Mucosa of gallbladder (tissue), 1 donor: ENCODE results near the gene TNNC1. TPM values are rescaled to one million over a fixed set of nuclear protein-coding genes. Genes with fewer than 3 reads are reported as not detected.

Experiments
- DNase-seq: peaks from one replicate; pipeline ENCODE4 v3.0.0-alpha.2; 2020; ENCODE audit warnings: low spot score
- total RNA-seq: library from RNA; stranded (reverse); gene quantifications from one replicate; pipeline ENCODE4 v1.2.1, GENCODE V29; 2021
- donor health status: DM: no; HTN: no; CAD: no.

The TNNC1 gene
- total RNA-seq, 1 donor from 2014 or later: 0.81 TPM

DNA sequence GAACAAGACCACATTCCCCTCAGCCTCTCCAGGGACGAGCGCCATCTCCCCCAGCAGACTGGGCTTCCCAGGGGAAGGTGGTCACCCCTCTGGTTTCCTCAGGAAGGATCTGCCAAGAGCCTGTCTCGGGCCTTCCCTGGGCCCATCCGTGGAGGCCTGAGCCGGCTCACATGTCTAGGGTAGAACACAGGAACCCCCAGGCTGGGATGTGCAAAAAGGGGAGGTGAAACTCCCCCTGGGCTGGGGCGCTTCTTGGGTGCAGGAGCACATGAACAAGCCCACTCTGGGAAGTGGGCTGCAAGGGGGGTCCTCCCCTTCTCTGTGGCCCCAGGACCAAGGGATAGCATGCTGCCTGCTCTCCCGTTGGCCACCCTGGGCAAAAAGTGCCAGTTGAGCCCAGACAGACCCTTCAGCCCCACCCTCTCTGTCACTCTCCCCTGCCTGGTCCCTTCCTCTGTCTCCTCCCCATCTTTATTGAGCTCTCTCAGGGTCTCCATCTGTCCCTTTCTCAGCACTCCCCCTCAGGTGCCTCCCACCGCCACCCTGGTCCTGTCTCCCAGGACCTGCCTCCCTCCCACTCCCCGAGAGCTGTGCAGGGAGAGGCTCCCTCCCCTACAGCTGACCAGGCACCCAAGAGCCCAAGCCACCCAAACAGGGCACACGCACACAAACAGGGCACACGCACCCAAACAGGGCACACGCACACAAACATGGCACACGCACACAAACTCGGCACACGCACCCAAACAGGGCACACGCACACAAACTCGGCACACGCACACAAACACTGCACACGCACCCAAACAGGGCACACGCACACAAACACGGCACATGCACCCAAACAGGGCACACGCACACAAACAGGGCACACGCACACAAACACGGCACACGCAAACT lies 9.8 kb downstream of the TNNC1 start:
- no peak for DNase-seq

DNA sequence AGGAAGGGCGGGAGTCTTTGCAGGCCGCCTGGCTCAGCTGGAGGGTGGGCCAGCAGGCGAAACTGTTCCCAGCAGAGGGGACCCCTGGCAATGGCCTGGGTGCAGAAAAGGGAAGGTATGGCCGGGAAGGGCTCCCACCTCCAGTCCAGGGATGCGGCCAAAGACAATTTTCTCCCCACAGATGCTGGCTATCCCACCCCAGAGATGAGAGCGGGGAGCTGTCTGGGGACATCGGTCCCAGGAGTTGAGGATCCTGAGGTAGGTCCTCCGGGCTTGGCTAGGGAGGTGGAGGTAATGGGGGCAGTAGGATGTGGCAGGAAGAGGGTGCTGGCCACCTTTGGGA lies 10.6 kb downstream of the TNNC1 start:
- no peak for DNase-seq

GRCh38 chr3:52442409-52443267 lies 11.2 kb downstream of the TNNC1 start:
- DNase-seq: no peak

- DNase-seq: no peak
These were observed 12.0 kb downstream of the TNNC1 start for GRCh38 chr3:52441772-52442332.

- no peak for DNase-seq
These were observed 12.6 kb downstream of the TNNC1 start for GRCh38 chr3:52441091-52441771.

DNA sequence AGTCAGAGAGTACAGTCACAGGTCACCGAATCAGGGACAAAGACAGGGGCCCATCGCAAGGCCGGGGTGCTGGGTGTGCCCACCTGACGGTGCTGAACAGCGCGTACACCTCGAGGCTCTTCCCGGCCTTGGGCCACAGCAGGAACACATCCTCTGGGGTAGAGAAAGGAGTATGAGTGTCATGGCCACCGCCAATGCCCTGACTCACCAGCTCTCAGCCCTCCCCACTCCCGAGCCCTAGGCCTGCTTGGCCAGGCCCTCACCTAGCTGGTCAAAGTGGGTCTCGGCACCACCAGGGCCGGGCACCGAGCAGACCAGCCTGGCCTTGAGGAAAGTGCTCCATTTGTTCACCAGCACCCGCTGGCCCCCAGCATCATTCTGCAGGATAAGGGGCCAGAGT lies 13.2 kb downstream of the TNNC1 start:
- no peak for DNase-seq

DNA sequence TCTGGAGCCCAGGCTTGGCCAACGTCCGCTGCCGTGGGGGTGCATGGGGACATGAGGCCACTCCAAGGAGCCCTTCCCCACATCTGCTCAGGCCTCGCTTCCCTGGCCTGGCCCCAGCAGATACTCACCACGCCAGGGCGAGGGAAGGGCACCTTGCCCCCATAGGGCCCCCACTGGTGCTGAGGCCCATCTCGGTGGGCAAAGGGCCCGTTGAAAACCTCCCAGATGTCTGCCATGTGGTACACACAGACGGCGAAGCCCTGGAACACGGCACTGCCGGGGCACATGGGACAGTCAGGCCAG lies 13.6 kb downstream of the TNNC1 start:
- DNase-seq: no peak

DNA sequence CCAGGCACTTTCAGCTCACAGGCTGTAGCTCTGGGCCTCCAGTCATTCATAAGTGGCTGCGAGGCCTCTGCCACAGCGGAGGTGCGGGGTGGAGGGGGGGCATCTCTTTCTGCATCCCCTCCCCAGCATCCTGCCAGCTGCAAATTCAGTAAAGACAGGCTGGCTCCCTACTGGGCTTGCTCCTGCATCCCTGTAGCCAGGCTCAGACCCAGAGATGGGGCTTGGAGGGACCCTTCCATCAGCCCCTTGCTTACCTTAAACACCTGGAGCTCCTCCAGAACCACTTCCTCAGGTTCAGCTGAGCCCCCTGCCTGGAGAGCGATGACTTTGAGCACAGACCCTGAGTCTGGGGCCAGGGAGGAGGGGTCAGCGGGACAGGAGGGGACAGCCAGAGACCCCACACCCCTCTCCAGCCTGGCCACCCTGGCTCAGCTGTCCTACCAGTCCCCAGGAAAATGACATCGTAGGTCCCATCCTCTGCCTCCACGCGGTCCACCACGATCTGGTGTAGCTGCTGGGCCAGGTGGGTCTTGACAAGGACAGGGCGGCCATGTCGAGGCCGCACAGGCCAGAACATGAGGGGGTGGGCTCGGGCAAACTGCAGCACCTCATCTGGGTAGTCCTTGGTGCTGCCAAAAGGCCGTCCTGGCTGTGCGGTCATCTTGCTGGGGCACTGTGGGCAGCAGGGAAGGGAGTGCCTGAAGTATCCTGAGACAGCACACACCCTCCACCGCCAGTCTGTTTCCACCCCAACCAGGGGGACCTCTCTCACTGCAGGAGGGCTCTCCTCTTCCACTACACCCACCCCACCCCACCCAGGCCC lies 14.2 kb downstream of the TNNC1 start:
- no peak for DNase-seq

- no peak for DNase-seq
These were observed 15.0 kb downstream of the TNNC1 start for GRCh38 chr3:52438579-52439425.

DNA sequence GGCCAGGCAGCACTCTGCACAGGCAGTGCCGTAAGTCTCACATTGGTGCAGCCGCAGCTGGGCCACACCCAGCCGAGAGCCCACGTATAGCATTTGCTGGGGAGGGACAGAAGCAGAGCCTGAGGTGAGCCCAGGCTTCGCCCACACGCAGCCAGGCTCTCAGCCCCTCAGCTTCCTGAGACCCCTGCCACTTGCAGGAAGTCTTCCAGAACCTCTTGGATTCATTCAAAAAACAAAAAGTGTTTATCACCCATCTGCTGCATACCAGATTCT lies 15.8 kb downstream of the TNNC1 start:
- no peak for DNase-seq

GRCh38 chr3:52437326-52438103 lies 16.3 kb downstream of the TNNC1 start:
- DNase-seq: no peak

- DNase-seq: no peak
These were observed 17.2 kb downstream of the TNNC1 start for GRCh38 chr3:52436500-52437149.

DNA sequence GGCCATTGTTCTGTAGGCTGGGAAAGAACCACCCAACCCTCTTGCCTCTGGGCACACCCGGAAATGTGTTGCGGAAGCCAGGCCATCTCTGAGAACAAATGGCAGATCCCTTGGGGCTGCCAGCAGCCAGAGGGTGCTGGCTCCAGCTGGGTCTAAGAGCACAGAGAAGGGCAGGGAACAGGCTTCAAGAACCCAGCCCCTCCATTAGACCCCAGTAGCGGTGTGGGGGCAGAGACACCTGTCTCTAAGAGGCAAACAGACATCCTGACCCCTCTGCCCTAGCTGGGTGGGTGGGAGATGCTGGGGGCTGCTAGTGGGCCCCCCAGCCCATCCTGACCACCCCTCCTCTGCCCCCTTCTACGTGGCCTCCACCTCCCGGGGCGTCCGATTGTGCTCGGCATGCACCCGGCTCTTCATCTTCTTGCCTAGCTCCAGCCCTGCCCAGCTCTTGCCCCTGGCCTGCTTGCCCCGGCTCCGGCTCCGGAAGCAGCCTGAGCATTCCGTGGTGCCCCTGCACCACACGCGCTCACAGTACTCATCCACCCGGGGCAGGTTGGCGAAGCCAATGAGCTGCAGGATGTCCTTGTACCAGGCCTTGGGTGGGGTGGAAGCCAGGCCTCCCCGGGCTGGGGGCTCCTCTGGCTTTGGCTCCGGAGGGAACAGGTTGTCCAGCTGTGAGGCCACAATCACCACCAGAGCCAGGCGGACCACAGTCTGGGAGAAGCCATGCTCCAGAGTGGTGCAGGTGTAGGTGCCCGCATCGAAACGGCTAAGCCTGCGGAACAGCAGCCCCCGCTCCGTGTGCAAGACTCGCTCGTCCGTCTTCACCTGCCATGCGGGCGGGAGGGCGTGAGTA lies 18.4 kb downstream of the TNNC1 start:
- DNase-seq: no peak

DNA sequence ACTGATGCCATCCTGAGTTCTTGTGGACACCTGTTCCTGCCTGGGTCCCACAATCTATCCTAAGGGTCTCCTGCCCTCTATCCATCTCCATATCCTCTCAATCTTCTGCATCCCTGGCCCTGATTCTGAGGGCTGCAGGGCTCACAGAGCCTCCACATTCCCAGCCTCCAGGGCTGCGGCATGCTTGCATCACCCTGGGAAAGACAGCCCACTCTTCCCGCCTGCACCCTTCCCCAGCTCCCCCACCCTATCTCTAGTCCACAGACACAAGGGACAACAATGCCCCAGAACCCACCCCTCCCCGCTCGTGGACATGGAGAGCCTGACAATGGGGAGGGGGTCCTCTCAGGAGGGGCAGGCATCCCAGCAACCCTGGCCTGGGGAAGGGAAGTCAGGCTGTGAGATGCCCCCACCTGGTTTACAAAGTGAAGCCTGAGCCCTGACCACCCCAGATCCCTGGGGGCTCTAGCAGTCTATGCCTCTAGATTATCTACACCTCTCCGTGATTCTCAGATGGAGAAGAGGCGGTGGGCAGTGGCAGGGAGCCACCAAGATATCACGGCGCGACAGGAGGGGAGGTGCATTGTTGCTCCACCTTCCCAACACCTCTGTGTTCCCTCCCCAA lies 19.2 kb downstream of the TNNC1 start:
- no peak for DNase-seq

- no peak for DNase-seq
These were observed 19.8 kb downstream of the TNNC1 start for GRCh38 chr3:52433996-52434479.

DNA sequence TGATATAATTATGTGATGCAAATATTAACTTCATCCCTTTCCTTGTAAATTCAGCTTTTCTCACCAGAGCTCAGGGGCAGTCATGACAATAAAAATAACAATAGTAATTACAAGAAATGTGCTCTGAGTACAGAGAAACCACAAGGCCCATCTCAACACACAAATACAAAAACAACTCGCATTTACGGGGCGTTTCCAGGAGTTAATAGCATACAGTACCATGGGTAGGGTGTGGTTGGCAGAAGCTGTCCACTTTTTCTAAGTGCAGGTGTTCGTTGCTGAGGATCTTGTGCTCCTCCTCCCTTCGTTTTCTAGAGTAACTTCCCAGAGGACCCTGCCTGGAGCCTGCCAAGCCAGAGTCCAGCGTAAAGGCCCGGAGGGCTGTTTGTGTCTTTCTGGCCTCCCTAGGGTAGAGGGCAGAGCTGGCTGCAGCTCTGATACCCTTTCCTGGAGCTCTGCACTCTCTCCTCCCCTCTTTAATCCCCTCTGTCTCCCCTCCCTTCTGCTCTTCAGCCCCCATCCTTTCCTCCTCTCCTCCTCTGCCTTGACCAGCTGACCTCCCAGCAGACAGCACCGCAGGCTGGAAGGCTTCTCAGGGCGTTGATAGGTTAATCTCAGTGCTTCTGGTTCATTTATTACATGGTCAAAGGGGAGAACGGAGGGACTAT lies 20.4 kb downstream of the TNNC1 start:
- DNase-seq: no peak

- no peak for DNase-seq
These were observed 21.1 kb downstream of the TNNC1 start for GRCh38 chr3:52432691-52433141.
